Body of pancreas (tissue), 4 donors: ENCODE data around the gene LCP1.
"Not testable (repeated sequence)": the region's sequence is repeated elsewhere in the genome, so short reads cannot be mapped to it uniquely, and the experiment has no call there.

Experiments used
- CTCF ChIP-seq, 7 experiments: fragments of 450-650 bp in 4 of 7; fragments of 200-600 bp in 3 of 7; sonication (generic) in 3 of 7; IDR thresholded peaks; one replicate each; pipeline ENCODE4 v1.5.1; 2016 to 2019; ENCODE audit warnings: antibody characterized with exemption in 7 of 7
- POLR2A ChIP-seq, 3 donors: fragments of 450-650 bp; IDR thresholded peaks; one replicate each; pipeline ENCODE4 v1.6.1; 2016; ENCODE audit warnings: antibody characterized with exemption in 3 of 3, mild to moderate bottlenecking in 2 of 3

- TF ChIP-seq CTCF, POLR2A (IDR thresholded peaks at IDR 0.05): not testable (repeated sequence)
These were observed 32.8 kb upstream of the LCP1 start for GRCh38 chr13:46214741-46215140.
